A673 (cell line): ENCODE data around the gene ERVFRD-1. TPM values are rescaled to one million over a fixed set of nuclear protein-coding genes. Genes with fewer than 3 reads are reported as not detected.

Experiments
- BruUV-seq: library from RNA; stranded (reverse); fragments of 400-500 nt; replicated peaks from 2 replicates; lab custom pipeline; 2021; lab: Mats Ljungman, UMichigan
- CTCF ChIA-PET: fragments of 300-600 bp; sonication (Branson Sonifier 250); formaldehyde crosslinking; loops from one replicate; lab custom pipeline; 2022; ENCODE audit warnings: antibody characterized with exemption; lab: Charles Lee
- POLR2A ChIA-PET: fragments of 300-600 bp; sonication (Branson Sonifier 250); formaldehyde crosslinking; loops from one replicate; lab custom pipeline; 2022; ENCODE audit warnings: antibody characterized with exemption; ENCODE audit not compliant: low non-redundant PET; lab: Charles Lee
- DNase-seq: peaks from one replicate; pipeline ENCODE4 v3.0.0-alpha.2; 2015; ENCODE audit warnings: low spot score
- H3K27ac ChIP-seq: fragments of 200-600 bp; sonication (generic); 2 replicates; pipeline ENCODE4 v1.5.1; 2016; ENCODE audit warnings: mixed run types, low read depth, mild to moderate bottlenecking, mixed read lengths, antibody characterized with exemption, low read length; ENCODE audit not compliant: poor library complexity, severe bottlenecking
- H3K27me3 ChIP-seq: fragments of 200-600 bp; sonication (generic); replicated peaks from 2 replicates; pipeline ENCODE4 v1.6.1; 2017; ENCODE audit warnings: mixed run types, low read depth, mild to moderate bottlenecking, mixed read lengths, antibody characterized with exemption, low read length; ENCODE audit not compliant: insufficient read depth, poor library complexity
- H3K36me3 ChIP-seq: fragments of 200-600 bp; sonication (generic); 2 replicates; pipeline ENCODE4 v1.6.1; 2016; ENCODE audit warnings: mixed run types, mild to moderate bottlenecking, mixed read lengths, antibody characterized with exemption, low read length; ENCODE audit not compliant: insufficient read depth, poor library complexity, severe bottlenecking
- H3K4me1 ChIP-seq: fragments of 200-600 bp; sonication (generic); 2 replicates; pipeline ENCODE4 v1.6.1; 2017; ENCODE audit warnings: mixed run types, mild to moderate bottlenecking, mixed read lengths, antibody characterized with exemption, low read length; ENCODE audit not compliant: insufficient read depth, poor library complexity, severe bottlenecking
- H3K4me3 ChIP-seq: fragments of 200-600 bp; sonication (generic); 2 replicates; pipeline ENCODE4 v1.5.1; 2016; ENCODE audit warnings: low read depth, mixed run types, mild to moderate bottlenecking, mixed read lengths, low read length; ENCODE audit not compliant: poor library complexity, severe bottlenecking
- H3K9me3 ChIP-seq: fragments of 200-600 bp; sonication (generic); 2 replicates; pipeline ENCODE4 v1.6.1; 2016; ENCODE audit warnings: mixed run types, low read depth, mild to moderate bottlenecking, mixed read lengths, antibody characterized with exemption, low read length; ENCODE audit not compliant: poor library complexity, severe bottlenecking
- CTCF ChIP-seq: fragments of 300-800, 200-600 bp; sonication (generic); conservative IDR thresholded peaks from 2 replicates; pipeline ENCODE4 v1.5.1; 2017; ENCODE audit warnings: low read depth, mild to moderate bottlenecking, antibody characterized with exemption, low read length, moderate library complexity, mixed read lengths
- EZH2 ChIP-seq: fragments of 200-600 bp; sonication (generic); IDR thresholded peaks from 2 replicates; pipeline ENCODE4 v1.6.1; 2017; ENCODE audit warnings: borderline replicate concordance, low read depth, mild to moderate bottlenecking, mixed read lengths, antibody characterized with exemption, low read length; ENCODE audit not compliant: poor library complexity, severe bottlenecking
- intact Hi-C: fragments of 100-400 bp; cut with micrococcal nuclease; formaldehyde crosslinking; loops from one replicate; pipeline ENCODE4 v1.10.0; 2022; ENCODE audit not compliant: unreplicated experiment
- total RNA-seq: library from RNA; stranded (reverse); gene quantifications from 2 replicates; pipeline ENCODE4 v1.2.3, GENCODE V29; 2021

The ERVFRD-1 gene
- total RNA-seq, 1 experiment from 2014 or later: 0.11 TPM

- ChIA-PET CTCF (interaction anchor here (1.0 to 1.2 kb wide), 2 partner anchors 11 to 146 kb away, joined by 4 to 5 read pairs; no protein-coding TSS in a partner anchor), POLR2A (no interaction called here)
- intact Hi-C loops: no loop called here
- Histone ChIP-seq H3K4me1 (peaks cover 19% of the 10 kb centered on the region), H3K36me3 (peaks cover 5% of the 10 kb centered on the region), H3K27me3 (no peaks in the 10 kb centered on the region), H3K9me3 (peaks cover 3% of the 10 kb centered on the region), H3K27ac (no peak overlapping the region), H3K4me3 (peak overlapping the region; percentile 84)
- peak; percentile 86 for DNase-seq
- no TSS peak for BruUV-seq
- TF ChIP-seq CTCF (no peak), EZH2 (no peak)
Observed at GRCh38 chr6:11096109-11096508, 15.4 kb downstream of the ERVFRD-1 start.

GRCh38 chr6:11094941-11095340, 16.6 kb downstream of the ERVFRD-1 start:
- H3K9me3 ChIP-seq: peaks cover 3% of the 10 kb centered on the region
- peaks cover 19% of the 10 kb centered on the region for H3K4me1 ChIP-seq
- H3K27ac ChIP-seq: peak overlapping the region; percentile 94
- no peak for TF ChIP-seq EZH2
- TF ChIP-seq CTCF: no peak
- H3K27me3 ChIP-seq: no peaks in the 10 kb centered on the region
- H3K4me3 ChIP-seq: peak overlapping the region; percentile 84
- ChIA-PET POLR2A (no interaction called here), CTCF (no interaction called here)
- DNase-seq: no peak
- TSS peak; percentile 49 for BruUV-seq
- intact Hi-C loops: loop anchor here (1.0 kb wide), 1 partner anchor 401 kb away; no protein-coding TSS in a partner anchor
- peaks cover 5% of the 10 kb centered on the region for H3K36me3 ChIP-seq

DNA sequence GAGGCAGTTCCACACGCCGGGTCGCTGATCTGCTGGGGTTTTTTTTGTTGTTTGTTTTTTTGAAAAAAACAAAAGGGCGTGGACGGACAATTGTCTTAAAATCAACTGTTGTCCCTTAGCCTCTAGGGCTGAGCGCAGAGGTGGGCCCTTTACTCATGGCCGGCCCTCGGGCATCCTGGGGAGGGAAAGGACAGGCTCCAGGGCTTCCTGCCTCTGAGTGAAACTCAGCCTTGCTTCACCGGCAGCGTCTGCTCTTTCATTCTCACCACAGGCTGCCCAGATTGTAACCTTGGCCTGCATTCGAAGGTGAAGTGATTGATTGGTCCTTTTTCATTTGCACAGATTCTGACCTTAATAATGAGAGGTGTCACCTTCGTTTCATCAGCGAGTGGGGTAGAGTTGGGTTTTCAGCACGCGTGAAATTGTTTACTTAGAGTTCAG, 17.1 kb downstream of the ERVFRD-1 start:
- POLR2A ChIA-PET: no interaction called here
- no TSS peak for BruUV-seq
- H3K9me3 ChIP-seq: no peaks in the 10 kb centered on the region
- TF ChIP-seq CTCF (no peak), EZH2 (no peak)
- CTCF ChIA-PET: no interaction called here
- no peaks in the 10 kb centered on the region for H3K27me3 ChIP-seq
- H3K4me1 ChIP-seq: peaks cover 19% of the 10 kb centered on the region
- intact Hi-C loops: loop anchor here (1.0 kb wide), 1 partner anchor 402 kb away; no protein-coding TSS in a partner anchor
- peak overlapping the region; percentile 94 for H3K27ac ChIP-seq
- peak; percentile 39 for DNase-seq
- peak overlapping the region; percentile 84 for H3K4me3 ChIP-seq
- H3K36me3 ChIP-seq: peaks cover under 1% of the 10 kb centered on the region
